ENCODE results near the gene OR11H7.

DNA sequence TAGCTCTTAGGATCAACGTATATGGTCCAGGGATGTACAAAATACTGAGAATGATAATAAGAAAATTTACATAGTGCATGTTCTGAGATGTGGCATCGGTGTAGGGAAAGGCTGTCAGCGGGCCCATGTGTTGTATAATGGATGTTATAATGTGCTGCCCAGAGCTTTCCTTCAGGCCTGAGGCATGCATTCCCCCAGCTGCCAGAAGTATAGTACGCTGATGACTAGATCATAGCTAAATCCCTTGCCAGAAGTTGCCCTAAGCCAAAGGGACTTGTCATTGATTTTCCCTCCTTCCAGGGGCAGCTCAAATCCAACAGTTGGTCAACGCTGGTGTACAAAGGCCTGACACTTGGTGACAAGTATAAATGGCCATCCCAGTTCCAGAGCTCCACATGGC, 44.6 kb upstream of the OR11H7 start:
- TF ChIP-seq POLR2A (IDR thresholded peaks at IDR 0.05) (no peak), POLR2AphosphoS5 (IDR thresholded peaks at IDR 0.05) (no peak)
- TF ChIP-seq, protein P1, sequence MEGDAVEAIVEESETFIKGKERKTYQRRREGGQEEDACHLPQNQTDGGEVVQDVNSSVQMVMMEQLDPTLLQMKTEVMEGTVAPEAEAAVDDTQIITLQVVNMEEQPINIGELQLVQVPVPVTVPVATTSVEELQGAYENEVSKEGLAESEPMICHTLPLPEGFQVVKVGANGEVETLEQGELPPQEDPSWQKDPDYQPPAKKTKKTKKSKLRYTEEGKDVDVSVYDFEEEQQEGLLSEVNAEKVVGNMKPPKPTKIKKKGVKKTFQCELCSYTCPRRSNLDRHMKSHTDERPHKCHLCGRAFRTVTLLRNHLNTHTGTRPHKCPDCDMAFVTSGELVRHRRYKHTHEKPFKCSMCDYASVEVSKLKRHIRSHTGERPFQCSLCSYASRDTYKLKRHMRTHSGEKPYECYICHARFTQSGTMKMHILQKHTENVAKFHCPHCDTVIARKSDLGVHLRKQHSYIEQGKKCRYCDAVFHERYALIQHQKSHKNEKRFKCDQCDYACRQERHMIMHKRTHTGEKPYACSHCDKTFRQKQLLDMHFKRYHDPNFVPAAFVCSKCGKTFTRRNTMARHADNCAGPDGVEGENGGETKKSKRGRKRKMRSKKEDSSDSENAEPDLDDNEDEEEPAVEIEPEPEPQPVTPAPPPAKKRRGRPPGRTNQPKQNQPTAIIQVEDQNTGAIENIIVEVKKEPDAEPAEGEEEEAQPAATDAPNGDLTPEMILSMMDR (IDR thresholded peaks at IDR 0.05) = no peak
